ENCODE data around the gene IGF2BP3. TPM values are rescaled to one million over a fixed set of nuclear protein-coding genes. Genes with fewer than 3 reads are reported as not detected.

IGF2BP3 gene
- total and polyA plus RNA-seq, 7 experiments from 2014 or later, result 0.13 to 1.8 (median 0.80) TPM; not detected in 1

GRCh38 chr7:23458044-23458443 lies 12.2 kb downstream of the IGF2BP3 start:
- H3K9me3 Mint-ChIP-seq, result peaks cover 0 to 3% (median 0%) of the 10 kb centered on the region in 11 donors
- ChIA-PET CTCF (no interaction called here), POLR2A (no interaction called here)
- intact Hi-C loops (cut with micrococcal nuclease), result no loop called here
- Histone ChIP-seq H3K9me3 (ENCODE audit: control insufficient read depth in 2 of 3, low read length in 3 of 3) (no peaks in the 10 kb centered on the region), H3K27me3 (ENCODE audit: control insufficient read depth in 2 of 2, insufficient read depth in 2 of 2, low read length in 2 of 2) (peaks cover 0 to 3% of the 10 kb centered on the region in 2 donors), H3K27ac (ENCODE audit: low read depth, low read length) (no peak overlapping the region), H3K36me3 (ENCODE audit: control insufficient read depth in 2 of 3, insufficient read depth in 3 of 3, low read length in 3 of 3) (no peaks in the 10 kb centered on the region), H3K4me1 (ENCODE audit: control insufficient read depth in 2 of 2, insufficient read depth in 2 of 2, low read length in 2 of 2) (no peaks in the 10 kb centered on the region), H3K4me3 (ENCODE audit: low read length) (no peak overlapping the region)
- no peak for DNase-seq
- peaks cover 0 to 11% (median 0%) of the 10 kb centered on the region in 7 donors for H3K4me1 Mint-ChIP-seq
- H3K4me3 Mint-ChIP-seq, result no peak overlapping the region
- ATAC-seq, result no peak
- peaks cover 48 to 73% (median 61%) of the 10 kb centered on the region in 5 donors for H3K27me3 Mint-ChIP-seq
- H3K36me3 Mint-ChIP-seq, result peaks cover 0 to 5% (median 0%) of the 10 kb centered on the region in 5 donors
- no peak overlapping the region for H3K27ac Mint-ChIP-seq

- intact Hi-C loops (cut with micrococcal nuclease), result no loop called here
- Histone ChIP-seq H3K4me1 (ENCODE audit: control insufficient read depth in 2 of 2, insufficient read depth in 2 of 2, low read length in 2 of 2) (no peaks in the 10 kb centered on the region), H3K9me3 (ENCODE audit: control insufficient read depth in 2 of 3, low read length in 3 of 3) (no peaks in the 10 kb centered on the region), H3K36me3 (ENCODE audit: control insufficient read depth in 2 of 3, insufficient read depth in 3 of 3, low read length in 3 of 3) (no peaks in the 10 kb centered on the region), H3K27ac (ENCODE audit: low read depth, low read length) (no peak overlapping the region), H3K4me3 (ENCODE audit: low read length) (no peak overlapping the region), H3K27me3 (ENCODE audit: control insufficient read depth in 2 of 2, insufficient read depth in 2 of 2, low read length in 2 of 2) (peaks cover 0 to 3% of the 10 kb centered on the region in 2 donors)
- POLR2A ChIA-PET, result no interaction called here
- peaks cover 0 to 3% (median 0%) of the 10 kb centered on the region in 11 donors for H3K9me3 Mint-ChIP-seq
- ATAC-seq, result no peak
- H3K4me3 Mint-ChIP-seq, result no peak overlapping the region
- no peak for DNase-seq
- CTCF ChIA-PET, result no interaction called here
- H3K27me3 Mint-ChIP-seq, result peaks cover 35 to 65% (median 46%) of the 10 kb centered on the region in 5 donors
- peaks cover 0 to under 1% (median 0%) of the 10 kb centered on the region in 7 donors for H3K4me1 Mint-ChIP-seq
- H3K27ac Mint-ChIP-seq, result no peak overlapping the region
- peaks cover 0 to 2% (median 0%) of the 10 kb centered on the region in 5 donors for H3K36me3 Mint-ChIP-seq
These were observed 14.2 kb downstream of the IGF2BP3 start for GRCh38 chr7:23456093-23456492.

GRCh38 chr7:23454881-23455526 lies 15.3 kb downstream of the IGF2BP3 start:
- no peak overlapping the region for H3K4me3 Mint-ChIP-seq
- Histone ChIP-seq H3K4me3 (ENCODE audit: low read length) (no peak overlapping the region), H3K36me3 (ENCODE audit: control insufficient read depth in 2 of 3, insufficient read depth in 3 of 3, low read length in 3 of 3) (no peaks in the 10 kb centered on the region), H3K27ac (ENCODE audit: low read depth, low read length) (no peak overlapping the region), H3K9me3 (ENCODE audit: control insufficient read depth in 2 of 3, low read length in 3 of 3) (no peaks in the 10 kb centered on the region), H3K27me3 (ENCODE audit: control insufficient read depth in 2 of 2, insufficient read depth in 2 of 2, low read length in 2 of 2) (peaks cover 0 to 3% of the 10 kb centered on the region in 2 donors), H3K4me1 (ENCODE audit: control insufficient read depth in 2 of 2, insufficient read depth in 2 of 2, low read length in 2 of 2) (no peaks in the 10 kb centered on the region)
- no peak overlapping the region for H3K27ac Mint-ChIP-seq
- CTCF ChIA-PET, result interaction anchor here (1.1 kb wide), 1 partner anchor 182 kb away, joined by 3 read pairs; no protein-coding TSS in a partner anchor
- intact Hi-C loops (cut with micrococcal nuclease), result no loop called here
- POLR2A ChIA-PET, result no interaction called here
- ATAC-seq, result no peak
- peaks cover 0 to 2% (median 0%) of the 10 kb centered on the region in 11 donors for H3K9me3 Mint-ChIP-seq
- H3K36me3 Mint-ChIP-seq, result no peaks in the 10 kb centered on the region
- peaks cover 27 to 55% (median 44%) of the 10 kb centered on the region in 5 donors for H3K27me3 Mint-ChIP-seq
- H3K4me1 Mint-ChIP-seq, result no peaks in the 10 kb centered on the region
- DNase-seq, result no peak

GRCh38 chr7:23450518-23450917 lies 19.8 kb downstream of the IGF2BP3 start:
- peaks cover 17 to 63% (median 44%) of the 10 kb centered on the region in 5 donors for H3K27me3 Mint-ChIP-seq
- H3K4me1 ChIP-seq (ENCODE audit: control insufficient read depth in 2 of 2, insufficient read depth in 2 of 2, low read length in 2 of 2), result no peaks in the 10 kb centered on the region
- H3K4me1 Mint-ChIP-seq, result no peaks in the 10 kb centered on the region
- H3K27me3 ChIP-seq (ENCODE audit: control insufficient read depth in 2 of 2, insufficient read depth in 2 of 2, low read length in 2 of 2), result peaks cover 0 to 3% of the 10 kb centered on the region in 2 donors
- intact Hi-C loops (cut with micrococcal nuclease), result no loop called here
- CTCF ChIA-PET, result no interaction called here
- no peak for ATAC-seq
- POLR2A ChIA-PET, result no interaction called here
- no peak overlapping the region for H3K4me3 Mint-ChIP-seq
- H3K9me3 Mint-ChIP-seq, result no peaks in the 10 kb centered on the region
- DNase-seq, result no peak
- no peaks in the 10 kb centered on the region for H3K36me3 ChIP-seq (ENCODE audit: control insufficient read depth in 2 of 3, insufficient read depth in 3 of 3, low read length in 3 of 3)
- H3K9me3 ChIP-seq (ENCODE audit: control insufficient read depth in 2 of 3, low read length in 3 of 3), result no peaks in the 10 kb centered on the region
- H3K4me3 ChIP-seq (ENCODE audit: low read length), result no peak overlapping the region
- H3K27ac Mint-ChIP-seq, result no peak overlapping the region
- no peak overlapping the region for H3K27ac ChIP-seq (ENCODE audit: low read depth, low read length)
- H3K36me3 Mint-ChIP-seq, result no peaks in the 10 kb centered on the region

- no peak overlapping the region for H3K4me3 Mint-ChIP-seq
- no peak overlapping the region for H3K27ac Mint-ChIP-seq
- no peaks in the 10 kb centered on the region for H3K4me1 Mint-ChIP-seq
- Histone ChIP-seq H3K4me1 (ENCODE audit: control insufficient read depth in 2 of 2, insufficient read depth in 2 of 2, low read length in 2 of 2) (no peaks in the 10 kb centered on the region), H3K36me3 (ENCODE audit: control insufficient read depth in 2 of 3, insufficient read depth in 3 of 3, low read length in 3 of 3) (no peaks in the 10 kb centered on the region), H3K27ac (ENCODE audit: low read depth, low read length) (no peak overlapping the region), H3K27me3 (ENCODE audit: control insufficient read depth in 2 of 2, insufficient read depth in 2 of 2, low read length in 2 of 2) (peaks cover 0 to 3% of the 10 kb centered on the region in 2 donors), H3K4me3 (ENCODE audit: low read length) (no peak overlapping the region), H3K9me3 (ENCODE audit: control insufficient read depth in 2 of 3, low read length in 3 of 3) (no peaks in the 10 kb centered on the region)
- no peak for ATAC-seq
- H3K36me3 Mint-ChIP-seq, result no peaks in the 10 kb centered on the region
- POLR2A ChIA-PET, result no interaction called here
- no peaks in the 10 kb centered on the region for H3K9me3 Mint-ChIP-seq
- no peak for DNase-seq
- H3K27me3 Mint-ChIP-seq, result peaks cover 11 to 58% (median 41%) of the 10 kb centered on the region in 5 donors
- CTCF ChIA-PET, result no interaction called here
- intact Hi-C loops (cut with micrococcal nuclease), result no loop called here
These were observed 20.4 kb downstream of the IGF2BP3 start for GRCh38 chr7:23449941-23450340.

- no peak for DNase-seq
- H3K4me3 ChIP-seq (ENCODE audit: low read length), result no peak overlapping the region
- Mint-ChIP-seq H3K36me3 (no peaks in the 10 kb centered on the region), H3K9me3 (no peaks in the 10 kb centered on the region), H3K27ac (no peak overlapping the region), H3K27me3 (peaks cover 5 to 60% (median 26%) of the 10 kb centered on the region in 5 donors), H3K4me3 (no peak overlapping the region), H3K4me1 (no peaks in the 10 kb centered on the region)
- POLR2A ChIA-PET, result no interaction called here
- CTCF ChIA-PET, result no interaction called here
- no peaks in the 10 kb centered on the region for H3K36me3 ChIP-seq (ENCODE audit: control insufficient read depth in 2 of 3, insufficient read depth in 3 of 3, low read length in 3 of 3)
- intact Hi-C loops (cut with micrococcal nuclease), result no loop called here
- H3K9me3 ChIP-seq (ENCODE audit: control insufficient read depth in 2 of 3, low read length in 3 of 3), result no peaks in the 10 kb centered on the region
- no peaks in the 10 kb centered on the region for H3K27me3 ChIP-seq (ENCODE audit: control insufficient read depth in 2 of 2, insufficient read depth in 2 of 2, low read length in 2 of 2)
- ATAC-seq, result no peak
- no peaks in the 10 kb centered on the region for H3K4me1 ChIP-seq (ENCODE audit: control insufficient read depth in 2 of 2, insufficient read depth in 2 of 2, low read length in 2 of 2)
- H3K27ac ChIP-seq (ENCODE audit: low read depth, low read length), result no peak overlapping the region
These were observed 25.0 kb downstream of the IGF2BP3 start for GRCh38 chr7:23445326-23445725.

- no peak overlapping the region for H3K27ac Mint-ChIP-seq
- H3K4me1 Mint-ChIP-seq, result no peaks in the 10 kb centered on the region
- H3K27ac ChIP-seq (ENCODE audit: low read depth, low read length), result no peak overlapping the region
- no peaks in the 10 kb centered on the region for H3K9me3 ChIP-seq (ENCODE audit: control insufficient read depth in 2 of 3, low read length in 3 of 3)
- DNase-seq (no peak), ATAC-seq (no peak)
- no peaks in the 10 kb centered on the region for H3K36me3 ChIP-seq (ENCODE audit: control insufficient read depth in 2 of 3, insufficient read depth in 3 of 3, low read length in 3 of 3)
- no peaks in the 10 kb centered on the region for H3K9me3 Mint-ChIP-seq
- ChIA-PET CTCF (no interaction called here), POLR2A (no interaction called here)
- intact Hi-C loops (cut with micrococcal nuclease), result no loop called here
- H3K27me3 Mint-ChIP-seq, result peaks cover 5 to 54% (median 23%) of the 10 kb centered on the region in 5 donors
- no peaks in the 10 kb centered on the region for H3K4me1 ChIP-seq (ENCODE audit: control insufficient read depth in 2 of 2, insufficient read depth in 2 of 2, low read length in 2 of 2)
- H3K36me3 Mint-ChIP-seq, result no peaks in the 10 kb centered on the region
- no peaks in the 10 kb centered on the region for H3K27me3 ChIP-seq (ENCODE audit: control insufficient read depth in 2 of 2, insufficient read depth in 2 of 2, low read length in 2 of 2)
- H3K4me3 Mint-ChIP-seq, result no peak overlapping the region
- H3K4me3 ChIP-seq (ENCODE audit: low read length), result no peak overlapping the region
These were observed 26.3 kb downstream of the IGF2BP3 start for GRCh38 chr7:23443974-23444373.
